NCI-H748 (cell line): ENCODE results near the gene HDAC1.
"Not testable (repeated sequence)": the region's sequence is repeated elsewhere in the genome, so short reads cannot be mapped to it uniquely, and the experiment has no call there.

ENCODE experiments used
- DNase-seq: peaks from one replicate; lab custom pipeline; 2025; ENCODE audit not compliant: unreplicated experiment; lab: John Stamatoyannopoulos, UW

Gene HDAC1

GRCh38 chr1:32273391-32274208 is 18.3 kb upstream of the HDAC1 start:
- peak; percentile 95 for DNase-seq

GRCh38 chr1:32274646-32275340 is 17.1 kb upstream of the HDAC1 start:
- DNase-seq, result no peak

GRCh38 chr1:32275424-32275823 is 16.5 kb upstream of the HDAC1 start:
- DNase-seq, result no peak

GRCh38 chr1:32276032-32276782 is 15.7 kb upstream of the HDAC1 start:
- no peak for DNase-seq

- not testable (repeated sequence) for DNase-seq
Measured at GRCh38 chr1:32284777-32285176, 7.1 kb upstream of the HDAC1 start.

GRCh38 chr1:32285658-32286057 is 6.2 kb upstream of the HDAC1 start:
- no peak for DNase-seq

GRCh38 chr1:32286763-32287162 is 5.1 kb upstream of the HDAC1 start:
- DNase-seq, result no peak

- no peak for DNase-seq
Measured at GRCh38 chr1:32289256-32289655, 2.6 kb upstream of the HDAC1 start.

- no peak for DNase-seq
Measured at GRCh38 chr1:32291145-32291707, 657 bp upstream of the HDAC1 start.

- DNase-seq, result not testable (repeated sequence)
Measured at GRCh38 chr1:32298211-32298610, 6.3 kb downstream of the HDAC1 start.

- DNase-seq, result no peak
Measured at GRCh38 chr1:32299327-32299726, 7.4 kb downstream of the HDAC1 start.

GRCh38 chr1:32303358-32303757 is 11.5 kb downstream of the HDAC1 start:
- DNase-seq, result no peak

GRCh38 chr1:32303997-32304622 is 12.2 kb downstream of the HDAC1 start:
- DNase-seq, result no peak

- DNase-seq, result no peak
Measured at GRCh38 chr1:32305310-32305709, 13.4 kb downstream of the HDAC1 start.

GRCh38 chr1:32307324-32307723 is 15.4 kb downstream of the HDAC1 start:
- DNase-seq, result no peak

GRCh38 chr1:32309960-32310359 is 18.1 kb downstream of the HDAC1 start:
- DNase-seq, result no peak

GRCh38 chr1:32311709-32312393 is 20.0 kb downstream of the HDAC1 start:
- no peak for DNase-seq

- no peak for DNase-seq
Measured at GRCh38 chr1:32316903-32317277, 25.0 kb downstream of the HDAC1 start.

GRCh38 chr1:32318127-32318869 is 26.4 kb downstream of the HDAC1 start:
- no peak for DNase-seq
